ENCODE data around the gene P2RY2. TPM values are rescaled to one million over a fixed set of nuclear protein-coding genes. Genes with fewer than 3 reads are reported as not detected.
A peak's percentile ranks its signal among the peaks of the same experiment; 100 is the strongest.
"Not testable (repeated sequence)": the region's sequence is repeated elsewhere in the genome, so short reads cannot be mapped to it uniquely, and the experiment has no call there.

Gene P2RY2
- total RNA-seq, 1 donor, result 0.36 TPM

DNA sequence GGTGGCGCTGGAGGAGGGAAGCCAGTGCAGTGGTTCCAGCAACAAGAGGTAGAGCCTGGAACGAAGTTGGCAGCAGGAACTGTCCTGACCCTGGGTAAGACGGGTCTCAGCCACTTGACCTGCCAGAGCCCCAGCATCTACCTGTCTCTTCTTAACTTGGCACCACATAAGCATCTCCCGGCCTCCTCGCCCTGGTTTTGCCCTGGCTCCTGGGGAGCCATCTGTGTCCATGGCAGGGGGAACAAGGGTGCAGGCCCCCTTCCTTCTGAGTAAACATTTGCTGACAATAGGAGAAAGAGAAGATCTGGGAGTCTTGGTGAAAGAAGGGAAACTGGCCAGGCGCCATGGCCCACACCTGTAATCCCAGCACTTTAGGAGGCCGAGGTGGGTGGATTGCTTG, 12.8 kb downstream of the P2RY2 start:
- Histone ChIP-seq H3K4me1 (ENCODE audit: insufficient read depth, low read length) (no peaks in the 10 kb centered on the region), H2AFZ (ENCODE audit: low read length) (no peak overlapping the region), H3K4me2 (ENCODE audit: insufficient read depth, low read length) (no peak overlapping the region), H3K36me3 (ENCODE audit: insufficient read depth, low read length) (no peaks in the 10 kb centered on the region), H3K27me3 (ENCODE audit: insufficient read depth, low read length) (no peaks in the 10 kb centered on the region), H3K4me3 (ENCODE audit: insufficient read depth, low read length) (no peak overlapping the region), H3K79me2 (ENCODE audit: insufficient read depth, low read length) (no peaks in the 10 kb centered on the region), H4K20me1 (ENCODE audit: insufficient read depth, low read length) (no peaks in the 10 kb centered on the region), H3K27ac (ENCODE audit: low read depth, low read length) (no peak overlapping the region), H3K9me3 (ENCODE audit: low read depth, low read length) (no peaks in the 10 kb centered on the region)
- peak; percentile 53 for DNase-seq (ENCODE audit: insufficient read length, low spot score, missing footprints)
- TF ChIP-seq CTCF (IDR thresholded peaks at IDR 0.05; ENCODE audit: extremely low read depth, low read depth, low read length), result no peak

- not testable (repeated sequence) for H3K36me3 ChIP-seq (ENCODE audit: insufficient read depth, low read length); H3K9me3 ChIP-seq (ENCODE audit: low read depth, low read length); H3K4me1 ChIP-seq (ENCODE audit: insufficient read depth, low read length); DNase-seq (ENCODE audit: insufficient read length, low spot score, missing footprints); H3K79me2 ChIP-seq (ENCODE audit: insufficient read depth, low read length); H3K27ac ChIP-seq (ENCODE audit: low read depth, low read length); H3K27me3 ChIP-seq (ENCODE audit: insufficient read depth, low read length); H3K4me3 ChIP-seq (ENCODE audit: insufficient read depth, low read length); H3K4me2 ChIP-seq (ENCODE audit: insufficient read depth, low read length); H4K20me1 ChIP-seq (ENCODE audit: insufficient read depth, low read length); H2AFZ ChIP-seq (ENCODE audit: low read length)
Observed at GRCh38 chr11:73232487-73232886, 14.4 kb downstream of the P2RY2 start.

DNA sequence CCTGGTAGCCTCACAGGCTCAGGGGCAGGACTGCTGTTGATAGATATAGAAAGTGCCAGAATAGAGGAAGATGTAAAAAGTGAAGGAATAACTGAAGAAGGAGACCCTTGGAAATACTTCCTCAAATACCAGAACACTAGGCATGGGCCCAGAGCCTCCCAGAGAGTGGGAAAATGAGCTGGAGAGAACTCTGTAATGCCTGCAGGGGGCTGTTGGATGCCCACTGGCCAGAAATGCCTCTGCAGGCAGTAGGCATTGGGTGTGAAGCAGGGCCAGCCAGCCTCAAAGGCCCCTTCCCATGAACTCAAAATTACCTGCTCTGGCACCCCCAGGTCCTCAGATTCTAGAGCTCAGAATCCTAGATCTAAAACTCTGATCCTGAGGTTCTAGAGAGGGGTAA, 15.1 kb downstream of the P2RY2 start:
- no peak overlapping the region for H3K27ac ChIP-seq (ENCODE audit: low read depth, low read length)
- H3K36me3 ChIP-seq (ENCODE audit: insufficient read depth, low read length), result no peaks in the 10 kb centered on the region
- no peaks in the 10 kb centered on the region for H3K27me3 ChIP-seq (ENCODE audit: insufficient read depth, low read length)
- H3K4me1 ChIP-seq (ENCODE audit: insufficient read depth, low read length), result peaks cover 13% of the 10 kb centered on the region
- H3K79me2 ChIP-seq (ENCODE audit: insufficient read depth, low read length), result no peaks in the 10 kb centered on the region
- no peaks in the 10 kb centered on the region for H4K20me1 ChIP-seq (ENCODE audit: insufficient read depth, low read length)
- no peak for TF ChIP-seq CTCF (IDR thresholded peaks at IDR 0.05; ENCODE audit: extremely low read depth, low read depth, low read length)
- no peak for DNase-seq (ENCODE audit: insufficient read length, low spot score, missing footprints)
- H3K4me3 ChIP-seq (ENCODE audit: insufficient read depth, low read length), result no peak overlapping the region
- H3K4me2 ChIP-seq (ENCODE audit: insufficient read depth, low read length), result no peak overlapping the region
- no peaks in the 10 kb centered on the region for H3K9me3 ChIP-seq (ENCODE audit: low read depth, low read length)
- no peak overlapping the region for H2AFZ ChIP-seq (ENCODE audit: low read length)

- Histone ChIP-seq H3K27ac (ENCODE audit: low read depth, low read length) (no peak overlapping the region), H3K4me3 (ENCODE audit: insufficient read depth, low read length) (no peak overlapping the region), H2AFZ (ENCODE audit: low read length) (no peak overlapping the region), H3K36me3 (ENCODE audit: insufficient read depth, low read length) (no peaks in the 10 kb centered on the region), H3K79me2 (ENCODE audit: insufficient read depth, low read length) (no peaks in the 10 kb centered on the region), H3K4me1 (ENCODE audit: insufficient read depth, low read length) (peaks cover 13% of the 10 kb centered on the region), H3K9me3 (ENCODE audit: low read depth, low read length) (no peaks in the 10 kb centered on the region), H3K4me2 (ENCODE audit: insufficient read depth, low read length) (no peak overlapping the region), H3K27me3 (ENCODE audit: insufficient read depth, low read length) (no peaks in the 10 kb centered on the region), H4K20me1 (ENCODE audit: insufficient read depth, low read length) (no peaks in the 10 kb centered on the region)
- TF ChIP-seq CTCF (IDR thresholded peaks at IDR 0.05; ENCODE audit: extremely low read depth, low read depth, low read length), result no peak
- no peak for DNase-seq (ENCODE audit: insufficient read length, low spot score, missing footprints)
Observed at GRCh38 chr11:73233692-73234470, 15.8 kb downstream of the P2RY2 start.
